Measurements from ENCODE around the gene JPH4. TPM values are rescaled to one million over a fixed set of nuclear protein-coding genes. Genes with fewer than 3 reads are reported as not detected.

The JPH4 gene
- total RNA-seq: not detected in 2 replicates

DNA sequence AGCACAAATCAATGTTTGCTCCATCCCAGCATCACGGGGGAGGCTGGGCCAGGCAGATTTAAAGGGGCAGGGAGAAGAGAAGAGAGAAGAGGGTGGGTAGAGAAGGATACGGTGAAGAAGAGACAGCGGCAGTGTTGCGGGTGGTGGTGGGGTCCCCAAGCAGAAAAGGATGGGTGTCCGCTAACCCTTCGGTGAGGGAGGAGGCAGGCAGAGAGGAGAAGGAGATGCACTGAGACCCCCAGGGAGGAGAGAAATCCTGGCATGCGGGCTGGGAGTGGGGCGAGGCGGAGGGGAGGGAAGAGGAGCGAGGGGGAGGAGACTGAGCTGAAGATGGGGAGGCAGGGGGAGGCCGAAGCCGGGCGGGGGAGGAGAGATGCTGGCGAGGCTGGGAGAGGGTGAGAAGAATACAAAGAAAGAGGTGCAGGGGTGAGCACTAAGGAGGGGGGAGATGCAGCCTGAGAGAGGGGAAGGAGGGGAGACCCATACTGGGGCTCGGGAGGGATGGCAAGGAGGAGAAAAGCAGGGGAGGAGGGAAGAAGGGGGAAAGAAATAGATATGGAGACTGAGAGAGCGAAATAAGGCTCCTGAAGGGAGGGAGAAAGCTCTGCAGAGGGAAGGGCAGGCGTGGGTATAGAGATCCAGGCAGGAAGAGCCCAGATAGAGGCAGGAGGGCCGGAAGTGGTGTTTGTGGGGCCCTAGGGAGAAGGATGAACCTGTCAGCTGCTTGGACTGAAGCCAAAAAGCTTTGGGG, at the start of gene JPH4:
Gene JPH4, minus strand, starts transcription at position 231 of the 751 bp plus-strand sequence. CDS start 1,337 bp downstream, outside the sequence.

DNA sequence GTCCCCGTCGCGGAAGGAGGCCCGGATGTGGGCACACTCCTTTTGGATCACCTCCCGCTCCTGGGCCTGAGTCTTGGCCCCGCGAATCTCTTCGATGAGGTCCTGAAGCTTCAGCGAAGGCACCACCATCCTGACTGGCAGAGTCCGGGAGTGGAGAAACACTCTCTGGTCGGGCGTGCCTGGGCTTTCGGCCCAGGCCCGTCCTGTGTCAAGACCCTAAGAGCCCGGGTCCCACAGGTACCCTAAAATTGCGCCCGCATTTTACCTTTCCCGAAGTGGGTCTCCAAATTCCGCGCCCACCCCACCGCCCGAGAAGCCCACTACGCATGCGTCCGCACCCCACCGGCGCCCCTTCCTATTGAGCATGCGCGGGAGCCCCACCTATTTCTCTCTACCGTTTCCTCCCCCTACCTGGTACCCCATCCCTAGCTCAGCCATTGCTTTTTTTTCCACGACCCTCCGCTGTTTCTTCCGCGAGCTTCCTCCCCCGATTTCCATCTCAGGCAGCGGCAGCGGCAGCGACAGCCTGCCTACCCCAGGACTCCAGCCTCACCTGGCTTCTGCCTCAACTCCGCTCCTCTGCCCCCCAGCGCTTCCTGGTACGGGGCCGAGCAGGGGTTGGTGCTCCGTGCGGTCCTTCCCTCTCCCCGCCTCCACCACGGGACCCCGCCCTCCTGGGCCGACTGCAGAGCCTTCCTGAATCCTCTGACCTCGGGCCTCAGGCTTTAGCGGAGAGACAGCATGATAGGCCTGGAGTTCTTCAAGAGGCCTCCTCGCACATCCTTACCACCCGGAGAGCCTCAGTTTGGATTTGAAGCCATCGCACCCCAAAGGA, 11.2 kb downstream of the JPH4 start, which contains the start of gene AP1G2:
Gene AP1G2, minus strand, starts transcription at position 606 of the 835 bp plus-strand sequence. Its CDS starts 477 bp downstream, at position 129.

DNA sequence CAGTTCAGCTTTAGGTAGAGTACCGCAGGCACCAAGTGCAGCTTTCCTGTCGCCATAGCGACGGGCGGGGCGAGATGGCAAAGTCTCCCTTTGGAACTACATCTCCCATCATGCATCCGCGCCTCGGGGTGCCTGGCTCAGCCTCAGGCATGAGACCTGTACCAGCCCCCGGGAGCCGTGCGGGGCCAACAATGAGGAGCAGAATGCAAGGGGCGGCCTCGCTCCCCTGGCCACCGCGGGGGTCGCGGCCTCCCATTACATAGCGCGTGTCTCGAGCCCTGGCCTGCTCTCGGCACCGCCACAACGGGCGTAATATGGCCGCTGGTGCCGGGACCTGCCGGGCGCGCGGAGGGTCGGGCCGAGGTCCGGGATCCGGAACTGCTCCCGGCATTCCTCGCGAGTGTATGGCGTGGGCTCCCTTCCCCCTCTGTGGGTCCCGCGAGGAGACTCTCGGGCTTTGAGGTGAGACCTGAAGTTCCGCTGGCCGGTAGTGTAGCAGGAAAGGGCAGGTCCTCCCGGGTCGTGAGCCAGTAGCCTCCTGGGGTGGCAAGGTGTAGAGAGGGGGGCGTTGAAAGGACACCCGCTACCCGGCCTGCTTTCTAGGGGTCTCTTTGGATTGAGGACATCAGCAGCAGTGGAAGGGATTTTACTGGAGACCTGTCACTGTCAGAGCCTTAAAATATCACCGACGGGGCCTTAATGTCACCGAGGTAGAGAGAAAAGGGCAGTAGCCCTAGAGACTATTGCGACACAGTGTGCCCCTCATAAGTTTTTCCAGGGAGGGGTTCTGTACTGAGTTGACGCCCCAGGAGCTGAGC, 22.5 kb downstream of the JPH4 start, which contains the start of gene THTPA:
Gene THTPA, plus strand, starts transcription at position 390 of the 818 bp plus-strand sequence. CDS start 487 bp downstream, outside the sequence.

DNA sequence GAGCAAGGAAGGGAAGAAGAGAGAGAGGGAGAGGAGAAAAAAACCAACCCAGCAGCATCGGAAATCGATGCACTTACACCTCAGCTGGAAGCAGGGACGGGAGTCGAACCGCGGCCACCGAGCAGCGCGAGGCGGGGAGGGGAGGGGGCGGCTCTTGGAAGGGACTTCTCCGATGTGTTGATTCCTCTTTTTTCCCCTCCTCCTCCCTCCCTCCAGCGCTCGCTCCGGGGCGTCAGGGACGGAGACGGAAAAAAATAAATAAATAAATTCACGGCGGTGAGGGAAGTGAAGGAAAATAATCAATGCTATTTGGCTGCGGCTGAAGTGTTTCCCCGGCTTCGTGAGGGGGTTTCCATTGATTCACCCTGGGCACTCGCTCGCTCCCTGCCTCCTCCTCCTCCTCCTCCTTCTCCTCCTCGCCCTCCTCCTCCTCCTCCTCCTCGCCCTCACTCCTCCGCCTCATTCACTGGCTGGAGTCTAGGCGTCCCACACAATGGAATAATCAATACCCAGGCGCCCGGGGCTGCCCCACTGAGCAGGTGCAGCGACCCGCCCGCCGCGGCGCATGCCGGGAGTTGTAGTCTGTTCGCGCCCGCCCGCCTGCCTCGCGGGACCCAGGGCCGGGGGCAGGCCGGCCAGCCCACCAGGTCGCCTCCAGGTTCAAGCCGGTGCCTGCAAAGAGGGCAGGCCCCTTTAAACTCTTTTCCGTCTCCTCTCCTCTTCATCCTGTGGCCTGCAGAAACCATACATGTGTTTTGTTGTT, 27.1 kb downstream of the JPH4 start, which contains the start of gene ZFHX2:
Gene ZFHX2, minus strand, starts transcription at position 500 of the 763 bp plus-strand sequence. CDS start 16,440 bp downstream, outside the sequence.

Other genes starting within 250 kb of the JPH4 start
- gene SLC22A17, start 225.9 kb downstream of the JPH4 start, total RNA-seq: 1.6 and 2.6 TPM in 2 replicates
- gene EFS, start 213.6 kb downstream of the JPH4 start, total RNA-seq: not detected in 2 replicates
- gene IL25, start 206.0 kb downstream of the JPH4 start, total RNA-seq: not detected in 2 replicates
- gene CMTM5, start 201.7 kb downstream of the JPH4 start, total RNA-seq: not detected in 2 replicates
- gene MYH6, start 170.5 kb downstream of the JPH4 start, total RNA-seq: not detected in 2 replicates
- not detected in 2 replicates for gene MYH7, start 143.1 kb downstream of the JPH4 start, total RNA-seq
- 58.5 and 77.8 TPM in 2 replicates for gene NGDN, start 109.1 kb downstream of the JPH4 start, total RNA-seq
- under 0.01 and 0.46 TPM in 2 replicates for gene ZFHX2, start 27.0 kb downstream of the JPH4 start, total RNA-seq
- gene THTPA, start 22.5 kb downstream of the JPH4 start, total RNA-seq: 10.0 and 10.4 TPM in 2 replicates
- 7.1 and 14.1 TPM in 2 replicates for gene AP1G2, start 11.0 kb downstream of the JPH4 start, total RNA-seq
- gene DHRS2, start 57.6 kb upstream of the JPH4 start, total RNA-seq: not detected in 2 replicates

Data from epithelial cell of umbilical artery (primary cell).